HepG2 (cell line): ENCODE data around the gene CEP63. TPM values are rescaled to one million over a fixed set of nuclear protein-coding genes. Genes with fewer than 3 reads are reported as not detected.
A peak's percentile ranks its signal among the peaks of the same experiment; 100 is the strongest.

Source experiments
- AFF4 ChIP-seq: sonication (generic); formaldehyde crosslinking; IDR thresholded peaks from 2 replicates; pipeline ENCODE4 v1.4.0; 2020; ENCODE audit warnings: missing genetic modification reagents
- ATF5 ChIP-seq: sonication (generic); formaldehyde crosslinking; IDR thresholded peaks from 2 replicates; pipeline ENCODE4 v1.4.0; 2020; ENCODE audit warnings: mild to moderate bottlenecking, low read depth, missing genetic modification reagents
- CHD4 ChIP-seq: fragments of 200-600 bp; sonication (generic); IDR thresholded peaks from 2 replicates; pipeline ENCODE4 v1.7.0; 2017; ENCODE audit warnings: mild to moderate bottlenecking, low read length, borderline replicate concordance
- ELF4 ChIP-seq: sonication (generic); formaldehyde crosslinking; IDR thresholded peaks from 2 replicates; pipeline ENCODE4 v1.5.0; 2020; ENCODE audit warnings: missing genetic modification reagents, mild to moderate bottlenecking, moderate library complexity, borderline replicate concordance
- ERF ChIP-seq: IDR thresholded peaks from 2 replicates; pipeline ENCODE4 v1.6.1; 2018; ENCODE audit warnings: missing biosample characterization, missing genetic modification reagents
- ETV6 ChIP-seq: sonication (generic); formaldehyde crosslinking; conservative IDR thresholded peaks from 2 replicates; pipeline ENCODE4 v1.4.0; 2020; ENCODE audit warnings: missing genetic modification reagents
- HMGXB4 ChIP-seq, 2 experiments: sonication (generic) in 1 of 2; formaldehyde crosslinking in 1 of 2; IDR thresholded peaks; 2 replicates each; pipeline versions ENCODE4 v1.4.0 to v1.6.1; 2018 to 2020; ENCODE audit warnings: missing genetic modification reagents in 2 of 2, borderline replicate concordance in 1 of 2, low read depth in 1 of 2, mild to moderate bottlenecking in 1 of 2, missing biosample characterization in 1 of 2
- LCORL ChIP-seq, 2 experiments: fragments of 450-650 bp in 1 of 2; sonication (generic) in 1 of 2; formaldehyde crosslinking in 1 of 2; IDR thresholded peaks; 2 replicates each; pipeline versions ENCODE4 v1.5.0 to v1.6.1; 2017 to 2020; ENCODE audit warnings: antibody characterized with exemption in 1 of 2, missing genetic modification reagents in 1 of 2
- MBD4 ChIP-seq: IDR thresholded peaks from 2 replicates; pipeline ENCODE4 v1.6.1; 2012; ENCODE audit warnings: low read length, inconsistent platforms, borderline replicate concordance
- MBNL3 ChIP-seq: fragments of 250-450 bp; sonication (Bioruptor Pico); conservative IDR thresholded peaks from 2 replicates; pipeline ENCODE4 v1.8.0; 2022; ENCODE audit warnings: mild to moderate bottlenecking, inconsistent platforms
- REXO4 ChIP-seq: sonication (generic); formaldehyde crosslinking; IDR thresholded peaks from 2 replicates; pipeline ENCODE4 v1.8.0; 2022; ENCODE audit warnings: missing genetic modification reagents, mild to moderate bottlenecking, borderline replicate concordance
- SNAI1 ChIP-seq: sonication (generic); formaldehyde crosslinking; IDR thresholded peaks from 2 replicates; pipeline ENCODE4 v1.5.0; 2020; ENCODE audit warnings: mild to moderate bottlenecking, missing genetic modification reagents, borderline replicate concordance
- XBP1 ChIP-seq: sonication (generic); formaldehyde crosslinking; IDR thresholded peaks from 2 replicates; pipeline ENCODE4 v1.5.0; 2020; ENCODE audit warnings: missing genetic modification reagents
- ZMAT5 ChIP-seq: sonication (generic); formaldehyde crosslinking; IDR thresholded peaks from 2 replicates; pipeline ENCODE4 v1.5.0; 2020; ENCODE audit warnings: mild to moderate bottlenecking, low read depth, missing genetic modification reagents, borderline replicate concordance
- ZNF235 ChIP-seq: sonication (generic); formaldehyde crosslinking; IDR thresholded peaks from 2 replicates; pipeline ENCODE4 v1.8.1; 2023; ENCODE audit warnings: mild to moderate bottlenecking, missing genetic modification reagents, borderline replicate concordance
- ZNF251 ChIP-seq: sonication (generic); formaldehyde crosslinking; IDR thresholded peaks from 2 replicates; pipeline ENCODE4 v1.9.0; 2021; ENCODE audit warnings: mild to moderate bottlenecking, missing genetic modification reagents
- ZNF570 ChIP-seq: sonication (generic); formaldehyde crosslinking; IDR thresholded peaks from 2 replicates; pipeline ENCODE4 v1.4.0; 2020; ENCODE audit warnings: mild to moderate bottlenecking, missing genetic modification reagents, borderline replicate concordance
- ZNF589 ChIP-seq: sonication (generic); formaldehyde crosslinking; conservative IDR thresholded peaks from 2 replicates; pipeline ENCODE4 v1.8.0; 2022; ENCODE audit warnings: mild to moderate bottlenecking, moderate library complexity, missing genetic modification reagents
- ZNF7 ChIP-seq: IDR thresholded peaks from 2 replicates; pipeline ENCODE4 v1.6.1; 2016; ENCODE audit warnings: missing biosample characterization, missing genetic modification reagents
- ZNF784 ChIP-seq: sonication (generic); formaldehyde crosslinking; IDR thresholded peaks from 2 replicates; pipeline ENCODE4 v1.5.1; 2020; ENCODE audit warnings: missing genetic modification reagents, mild to moderate bottlenecking, borderline replicate concordance
- polyA plus RNA-seq, 8 experiments: library from polyadenylated mRNA; depleted of rRNA in 3 of 8; stranded (reverse) in 7 of 8; unstranded in 1 of 8; fragments of >200 nt; fragmentation: Illumina TruSeq in 4 of 8; extraction: Trizol in 4 of 8; gene quantifications; 2 replicates each; pipeline versions ENCODE4 v1.2.1 to v1.2.3, GENCODE V29; 2011 to 2016; ENCODE audit warnings: low read depth in 4 of 8, missing spikeins in 1 of 8, mixed read lengths in 1 of 8; ENCODE audit not compliant: insufficient read depth in 1 of 8
- total RNA-seq, 5 experiments: library from RNA; depleted of rRNA; stranded (reverse); fragments of >200 nt; fragmentation: Illumina TruSeq; extraction: Trizol; gene quantifications; 2 replicates each; pipeline ENCODE4 v1.2.3, GENCODE V29; 2016; ENCODE audit warnings: low read depth in 1 of 5

The CEP63 gene
- total and polyA plus RNA-seq, 2 of the 13 experiments (the other 11 are each of a cell fraction or from before 2014, with no cell fraction given): 7.2 to 18.4 TPM

GRCh38 chr3:134485718-134486576 is at the start of gene CEP63, which contains the start of gene ANAPC13 (continued):
- no peak; the same call in 1 of the 2 replicates for TF ChIP-seq AFF4 (CRISPR knock-in tag)
- TF ChIP-seq ZNF784 (CRISPR knock-in tag): no peak
- TF ChIP-seq ERF (CRISPR knock-in tag): no peak; the same call in 1 of the 2 replicates
- 0 out of 2 replicates have a peak, but pooled peaks have one; percentile 59 for TF ChIP-seq ZNF235
- TF ChIP-seq LCORL (IDR thresholded peaks at IDR 0.05): no peak
- peak; percentile 1; the same call in 1 of the 2 replicates for TF ChIP-seq LCORL (CRISPR knock-in tag; IDR thresholded peaks at IDR 0.05)
- peak; percentile 88; the same call in 1 of the 2 replicates for TF ChIP-seq ATF5
- TF ChIP-seq CHD4: no peak
- peak in 1 of 2 experiments; percentile 87; a peak in 3 of 4 replicates for TF ChIP-seq HMGXB4 (CRISPR knock-in tag; IDR thresholded peaks at IDR 0.05; ENCODE audit: borderline replicate concordance in 1 of 2, low read depth in 1 of 2)
- no peak; the same call in 1 of the 2 replicates for TF ChIP-seq ETV6
- TF ChIP-seq ZNF251 (CRISPR knock-in tag): no peak
- TF ChIP-seq MBD4: no peak
- TF ChIP-seq ZMAT5 (CRISPR knock-in tag): no peak
- TF ChIP-seq MBNL3 (CRISPR knock-in tag): no peak
- 0 out of 2 replicates have a peak, but pooled peaks have one; percentile 71 for TF ChIP-seq SNAI1 (CRISPR knock-in tag)
- 0 out of 2 replicates have a peak, but pooled peaks have one; percentile 38 for TF ChIP-seq ZNF570 (CRISPR knock-in tag)
- TF ChIP-seq XBP1 (CRISPR knock-in tag): 0 out of 2 replicates have a peak, but pooled peaks have one; percentile 12
- TF ChIP-seq ELF4 (CRISPR knock-in tag): peak; percentile 77; the same call in 1 of the 2 replicates
- TF ChIP-seq REXO4 (CRISPR knock-in tag): no peak
- no peak for TF ChIP-seq ZNF7 (CRISPR knock-in tag)
- 0 out of 2 replicates have a peak, but pooled peaks have one; percentile 67 for TF ChIP-seq ZNF589 (CRISPR knock-in tag)
